Liver (tissue), 3 donors: ENCODE results near the gene PRTFDC1.

ENCODE experiments used
- CTCF ChIP-seq: fragments of 150-350 bp; IDR thresholded peaks from 2 replicates; pipeline ENCODE4 v1.5.1; 2017; ENCODE audit warnings: improper control_type of control experiment, low read depth, low read length; ENCODE audit not compliant: missing input control
- HNF4G ChIP-seq: IDR thresholded peaks from 2 replicates; pipeline ENCODE4 v1.6.1; 2016; ENCODE audit warnings: antibody characterized with exemption
- MAX ChIP-seq: IDR thresholded peaks from 2 replicates; pipeline ENCODE4 v1.6.1; 2016; ENCODE audit warnings: antibody characterized with exemption
- REST ChIP-seq: IDR thresholded peaks from 2 replicates; pipeline ENCODE4 v1.6.1; 2016; ENCODE audit warnings: antibody characterized with exemption, mild to moderate bottlenecking
- ZBTB33 ChIP-seq: IDR thresholded peaks from 2 replicates; pipeline ENCODE4 v1.6.1; 2016; ENCODE audit warnings: antibody characterized with exemption
- donor health status: healthy.
- donor health status: healthy.

- TF ChIP-seq REST, result no peak
- no peak for TF ChIP-seq CTCF
- no peak for TF ChIP-seq HNF4G
- no peak for TF ChIP-seq MAX
- TF ChIP-seq ZBTB33, result no peak
These were observed 117.5 kb downstream of the PRTFDC1 start for GRCh38 chr10:24834869-24835268.
